HL-60/S4 treated with retinoic acid at 250 ng/mL for 4 days and 3 days (cell line): ENCODE data around the gene EPHB6.

ENCODE experiments used
- in situ Hi-C: fragments of 300-500 bp; cut with MboI; formaldehyde crosslinking; loops from 2 replicates; pipeline ENCODE4 v1.7.0; 2022; ENCODE audit warnings: low sequenced_read_pairs

Gene EPHB6

GRCh38 chr7:142891490-142892082 lies 36.7 kb downstream of the EPHB6 start:
- in situ Hi-C loops, result no loop called here

GRCh38 chr7:142892951-142893350 lies 38.1 kb downstream of the EPHB6 start:
- in situ Hi-C loops, result no loop called here

- in situ Hi-C loops, result no loop called here
Measured at GRCh38 chr7:142894112-142894984, 39.5 kb downstream of the EPHB6 start.

- in situ Hi-C loops, result no loop called here
Measured at GRCh38 chr7:142894985-142895593, 40.2 kb downstream of the EPHB6 start.

- in situ Hi-C loops, result no loop called here
Measured at GRCh38 chr7:142896151-142896550, 41.3 kb downstream of the EPHB6 start.

DNA sequence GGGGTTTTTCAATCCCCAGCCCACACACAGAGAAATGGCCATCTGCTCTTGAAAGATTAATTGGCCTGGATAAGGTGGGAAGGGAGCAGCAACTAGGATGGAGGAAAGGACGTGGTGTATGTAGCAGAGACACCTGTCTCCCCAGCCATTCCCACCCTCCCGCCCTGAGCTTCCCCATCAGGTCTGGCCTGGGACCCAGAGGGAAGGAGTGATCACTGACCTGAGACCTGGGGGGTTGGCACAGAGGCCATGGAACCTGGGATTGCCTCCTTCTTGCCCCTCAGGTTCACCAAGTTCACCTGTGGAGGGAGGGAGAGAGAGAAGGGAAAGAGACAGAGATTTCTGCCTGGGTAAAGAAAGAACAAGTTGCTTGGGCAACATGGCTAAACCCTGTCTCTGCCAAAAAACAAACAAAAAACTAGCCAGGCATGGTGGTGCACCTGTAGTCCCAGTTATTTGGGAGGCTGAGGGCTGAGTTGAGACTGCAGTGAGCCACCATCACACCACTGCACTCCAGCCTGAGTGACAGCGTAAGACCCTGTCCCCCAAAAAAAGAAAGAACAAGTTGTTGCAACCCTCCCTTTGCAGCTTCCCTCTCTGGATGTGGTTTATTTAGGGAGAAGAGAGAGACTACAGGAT lies 42.0 kb downstream of the EPHB6 start:
- in situ Hi-C loops, result no loop called here

- in situ Hi-C loops, result no loop called here
Measured at GRCh38 chr7:142897691-142898090, 42.8 kb downstream of the EPHB6 start.

DNA sequence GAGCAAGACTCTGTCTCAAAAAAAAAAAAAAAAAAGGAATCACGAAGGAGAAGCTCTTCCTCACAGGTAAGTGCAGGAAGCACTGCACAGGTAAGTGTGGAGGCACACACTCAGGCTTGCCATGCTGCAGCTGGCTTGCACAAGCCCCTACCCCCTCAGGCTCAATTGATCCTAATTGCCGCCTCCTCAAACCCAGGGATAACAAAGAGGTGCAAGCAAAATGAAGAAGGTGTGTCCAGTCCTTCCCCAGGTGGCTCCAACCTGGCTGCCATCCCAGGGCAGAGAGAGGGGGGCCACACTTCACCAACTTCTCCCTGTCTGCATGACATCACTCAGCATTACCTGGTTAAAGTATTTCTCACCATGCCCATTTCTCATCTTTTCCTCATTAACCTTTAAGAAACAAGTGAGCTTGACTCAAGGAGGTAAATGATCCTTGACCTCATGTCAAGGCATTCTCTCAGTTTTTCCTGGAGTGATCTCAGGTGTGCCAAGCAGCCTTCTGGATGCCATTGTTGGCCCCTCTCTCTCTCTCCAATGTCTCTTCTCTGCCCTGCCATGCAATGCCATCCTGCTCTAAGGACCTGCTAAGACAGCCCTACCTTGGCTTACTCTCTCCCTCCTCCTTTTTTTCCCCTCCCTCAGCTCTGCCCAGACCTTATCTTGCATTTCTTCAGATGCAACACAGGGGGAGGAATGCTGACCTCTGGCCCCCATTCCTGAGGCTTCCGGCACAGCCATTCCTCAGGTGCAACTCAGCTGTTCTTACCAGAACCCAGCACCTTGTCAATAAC lies 43.7 kb downstream of the EPHB6 start:
- in situ Hi-C loops, result no loop called here

GRCh38 chr7:142899661-142900060 lies 44.8 kb downstream of the EPHB6 start:
- in situ Hi-C loops, result no loop called here

GRCh38 chr7:142901426-142902259 lies 46.8 kb downstream of the EPHB6 start:
- in situ Hi-C loops, result no loop called here

DNA sequence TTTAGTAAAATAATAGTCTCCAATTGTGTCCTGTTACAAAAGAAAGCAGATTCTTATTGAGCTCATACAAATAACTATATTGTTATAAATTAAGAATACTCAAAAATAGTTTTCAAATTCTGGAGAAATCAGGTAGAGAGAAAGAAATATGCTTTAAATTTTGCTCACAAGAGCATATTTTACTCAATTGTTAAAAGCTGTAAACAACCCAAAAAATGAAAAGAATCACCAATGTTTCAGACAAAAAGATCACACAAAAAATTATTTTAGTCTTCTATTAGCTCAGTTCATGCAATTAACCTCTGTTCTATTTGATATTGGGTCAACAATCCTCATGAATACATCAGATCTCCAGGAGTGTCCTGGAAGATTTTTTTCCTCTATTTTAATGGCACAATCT lies 49.3 kb downstream of the EPHB6 start:
- in situ Hi-C loops, result no loop called here

DNA sequence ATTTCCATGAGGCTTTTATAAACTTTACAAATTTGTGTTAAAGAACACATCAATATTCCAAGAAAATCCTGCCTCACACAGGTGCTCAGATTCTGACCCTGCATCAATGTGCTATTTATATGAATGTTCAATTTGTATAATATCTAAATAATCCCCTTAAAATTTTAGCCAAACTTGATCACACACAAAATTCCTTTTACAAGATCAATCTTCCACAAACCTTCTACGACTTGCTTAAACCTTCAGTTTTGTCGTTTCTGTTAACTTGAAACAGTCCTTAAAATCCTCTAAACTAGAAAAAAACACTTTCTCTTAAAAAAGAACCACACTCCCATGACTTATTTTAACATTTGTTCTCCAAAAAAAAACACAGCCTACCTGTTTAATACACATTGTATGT lies 50.9 kb downstream of the EPHB6 start:
- in situ Hi-C loops, result no loop called here

DNA sequence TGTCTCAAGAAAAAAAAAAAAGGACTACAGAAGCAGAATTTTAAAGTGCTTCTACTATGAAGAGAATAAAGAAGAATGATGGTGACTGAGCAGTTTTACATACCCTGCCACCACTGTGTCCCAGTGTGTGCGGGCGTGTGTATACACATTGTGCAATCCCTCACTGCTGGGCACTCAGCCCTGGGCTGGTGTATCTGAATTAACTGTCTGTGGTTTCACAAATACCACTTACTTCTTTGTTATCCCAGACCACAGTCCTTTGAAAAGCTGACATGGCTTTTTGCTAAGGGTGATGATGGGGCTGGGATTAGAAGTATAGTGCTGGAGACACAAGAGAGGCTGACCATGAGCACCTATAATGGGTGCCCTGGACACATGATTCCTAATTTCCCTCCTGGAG lies 51.8 kb downstream of the EPHB6 start:
- in situ Hi-C loops, result no loop called here

- in situ Hi-C loops, result no loop called here
Measured at GRCh38 chr7:142908290-142908689, 53.4 kb downstream of the EPHB6 start.

GRCh38 chr7:142908921-142909890 lies 54.3 kb downstream of the EPHB6 start:
- in situ Hi-C loops, result no loop called here

DNA sequence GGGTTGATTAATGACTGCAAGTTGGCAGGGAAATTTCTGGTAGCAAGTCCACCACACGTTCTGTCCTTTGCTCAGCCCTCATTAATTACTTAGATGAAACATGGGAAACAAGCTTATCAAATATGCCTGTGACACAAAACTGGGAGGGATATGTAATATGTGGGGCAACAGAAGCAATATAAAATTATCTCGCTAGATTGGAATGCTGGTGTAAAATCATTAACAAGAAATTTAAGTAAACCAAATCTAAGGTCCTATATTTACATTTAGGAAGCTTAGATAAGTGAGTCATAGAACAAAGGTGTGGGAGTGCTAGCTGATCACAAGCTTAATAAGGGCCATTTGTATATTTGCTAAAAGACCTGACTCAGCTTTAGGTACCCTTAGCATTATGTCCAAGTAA lies 55.2 kb downstream of the EPHB6 start:
- in situ Hi-C loops, result no loop called here

- in situ Hi-C loops, result no loop called here
Measured at GRCh38 chr7:142910481-142910880, 55.6 kb downstream of the EPHB6 start.

DNA sequence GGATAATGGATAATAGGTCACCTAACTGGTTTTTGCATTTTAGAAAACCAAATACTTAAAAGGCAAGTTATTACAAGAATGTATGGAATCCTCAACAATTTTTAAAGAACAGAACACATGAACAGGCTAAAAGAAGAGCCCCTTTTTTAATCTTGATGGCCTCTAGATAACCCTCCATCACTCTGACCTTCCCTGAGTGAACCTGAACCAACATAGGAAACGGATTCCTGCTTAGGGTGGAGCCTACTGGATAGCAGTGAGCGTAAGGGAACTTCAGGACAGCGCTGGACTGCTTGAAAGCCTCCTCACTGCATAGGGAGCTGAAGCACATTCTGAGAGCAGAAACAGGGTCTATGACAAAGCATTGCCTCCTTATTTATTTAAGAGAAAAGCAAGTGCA lies 58.2 kb downstream of the EPHB6 start:
- in situ Hi-C loops, result no loop called here

DNA sequence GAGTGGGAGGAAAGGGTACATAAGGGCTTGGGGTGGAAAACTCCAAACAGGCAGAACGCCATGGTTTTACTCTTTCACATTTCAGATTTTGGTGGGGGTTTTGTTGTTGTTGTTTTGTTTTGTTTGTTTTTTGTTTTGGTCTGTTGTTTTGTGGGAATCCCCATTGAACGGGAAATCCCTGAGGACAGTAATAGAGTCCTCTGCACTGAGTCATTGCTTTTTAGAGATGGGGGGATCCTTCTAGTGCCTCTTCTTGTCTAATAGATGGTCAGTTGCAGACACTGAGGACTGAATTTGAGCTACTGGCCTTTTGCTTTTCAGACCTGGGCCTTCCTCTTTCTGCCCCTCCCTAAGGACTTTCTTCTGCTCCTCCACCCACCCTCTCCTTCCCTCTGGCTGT lies 58.7 kb downstream of the EPHB6 start:
- in situ Hi-C loops, result no loop called here
